IMR-90 (cell line): ENCODE data around the gene GCFC2. TPM values are rescaled to one million over a fixed set of nuclear protein-coding genes. Genes with fewer than 3 reads are reported as not detected.

Experiments
- ATAC-seq: fragments of 200-7000 bp; cut with Tn5 transposase; 2 replicates; pipeline ENCODE4 v1.9.1; 2020; ENCODE audit warnings: low read depth, mild to moderate bottlenecking, moderate library complexity
- BruUV-seq: library from RNA; stranded (reverse); fragments of 400-500 nt; replicated peaks from 2 replicates; lab custom pipeline; 2021; lab: Mats Ljungman, UMichigan
- CTCF ChIA-PET: fragments of 300-600 bp; formaldehyde crosslinking; extraction: SDS; loops from one replicate; lab custom pipeline; 2021; ENCODE audit warnings: antibody characterized with exemption; lab: Yijun Ruan, JAX
- POLR2A ChIA-PET: fragments of 300-600 bp; sonication (Branson Sonifier 250); formaldehyde crosslinking; loops from one replicate; lab custom pipeline; 2022; ENCODE audit warnings: antibody characterized with exemption; ENCODE audit not compliant: unreplicated experiment; lab: Charles Lee
- DNase-seq: peaks from one replicate; pipeline ENCODE4 v3.0.0; 2013
- H2AFZ ChIP-seq: replicated peaks from 2 replicates; pipeline ENCODE3; 2013; ENCODE audit warnings: low read length, mild to moderate bottlenecking; ENCODE audit not compliant: poor library complexity
- H2AK5ac ChIP-seq: 2 replicates; pipeline ENCODE4 v1.6.1; 2013; ENCODE audit warnings: low read depth, low read length, inconsistent platforms
- H2AK9ac ChIP-seq: replicated peaks from 2 replicates; pipeline ENCODE3; 2013; ENCODE audit warnings: mild to moderate bottlenecking, low read depth, low read length, moderate library complexity; ENCODE audit not compliant: poor library complexity
- H2BK120ac ChIP-seq: 2 replicates; pipeline ENCODE4 v1.6.1; 2013; ENCODE audit warnings: low read depth, low read length, inconsistent platforms
- H2BK15ac ChIP-seq: 3 replicates; pipeline ENCODE4 v1.6.1; 2013; ENCODE audit warnings: low read depth, low read length, inconsistent platforms
- H2BK20ac ChIP-seq: 2 replicates; pipeline ENCODE4 v1.6.1; 2013; ENCODE audit warnings: low read depth, mild to moderate bottlenecking, inconsistent platforms, low read length, moderate library complexity
- H2BK5ac ChIP-seq: 2 replicates; pipeline ENCODE4 v1.6.1; 2013; ENCODE audit warnings: mild to moderate bottlenecking, low read depth, low read length, inconsistent platforms; ENCODE audit not compliant: poor library complexity, severe bottlenecking
- H3K14ac ChIP-seq: replicated peaks from 2 replicates; pipeline ENCODE4 v1.6.1; 2013; ENCODE audit warnings: low read depth, low read length, inconsistent platforms
- H3K18ac ChIP-seq: 2 replicates; pipeline ENCODE4 v1.6.1; 2013; ENCODE audit warnings: low read depth, low read length, control low read depth
- H3K23ac ChIP-seq: 2 replicates; pipeline ENCODE4 v1.6.1; 2013; ENCODE audit warnings: low read depth, low read length, inconsistent platforms
- H3K27ac ChIP-seq: 2 replicates; pipeline ENCODE4 v1.5.1; 2013; ENCODE audit warnings: mild to moderate bottlenecking, control low read depth, low read length; ENCODE audit not compliant: insufficient read depth
- H3K27me3 ChIP-seq: 2 replicates; pipeline ENCODE4 v1.6.1; 2013; ENCODE audit warnings: low read length; ENCODE audit not compliant: control insufficient read depth, insufficient read depth
- H3K36me3 ChIP-seq: 2 replicates; pipeline ENCODE4 v1.6.1; 2013; ENCODE audit warnings: low read length, mixed read lengths; ENCODE audit not compliant: control insufficient read depth, insufficient read depth
- H3K4ac ChIP-seq: 2 replicates; pipeline ENCODE4 v1.6.1; 2013; ENCODE audit warnings: low read depth, low read length, inconsistent platforms
- H3K4me1 ChIP-seq: 2 replicates; pipeline ENCODE4 v1.6.1; 2013; ENCODE audit warnings: low read length, mixed read lengths; ENCODE audit not compliant: control insufficient read depth, insufficient read depth
- H3K4me2 ChIP-seq: 2 replicates; pipeline ENCODE4 v1.6.1; 2013; ENCODE audit warnings: low read depth, mild to moderate bottlenecking, control low read depth, low read length, moderate library complexity
- H3K4me3 ChIP-seq: 2 replicates; pipeline ENCODE4 v1.5.1; 2013; ENCODE audit warnings: low read depth, mild to moderate bottlenecking, control low read depth, low read length, moderate library complexity; ENCODE audit not compliant: insufficient read depth
- H3K56ac ChIP-seq: 2 replicates; pipeline ENCODE4 v1.6.1; 2013; ENCODE audit warnings: low read length, inconsistent platforms; ENCODE audit not compliant: insufficient read depth; ENCODE audit errors: extremely low read depth
- H3K79me1 ChIP-seq, 2 experiments: 2 replicates each; pipeline ENCODE4 v1.6.1; 2013; ENCODE audit warnings: low read length in 2 of 2, inconsistent platforms in 1 of 2, low read depth in 1 of 2
- H3K9ac ChIP-seq: 2 replicates; pipeline ENCODE4 v1.6.1; 2013; ENCODE audit warnings: low read depth, low read length, control low read depth
- H3K9me1 ChIP-seq: 2 replicates; pipeline ENCODE4 v1.6.1; 2013; ENCODE audit warnings: low read length, inconsistent platforms; ENCODE audit not compliant: insufficient read depth
- H3K9me3 ChIP-seq: 2 replicates; pipeline ENCODE4 v1.6.1; 2013; ENCODE audit warnings: low read length; ENCODE audit not compliant: control insufficient read depth, insufficient read depth
- H4K20me1 ChIP-seq: 2 replicates; pipeline ENCODE4 v1.6.1; 2013; ENCODE audit warnings: low read length, inconsistent platforms; ENCODE audit not compliant: insufficient read depth
- H4K5ac ChIP-seq: 2 replicates; pipeline ENCODE4 v1.6.1; 2013; ENCODE audit warnings: mild to moderate bottlenecking, low read depth, low read length, control low read depth
- H4K8ac ChIP-seq, 2 experiments: 2 replicates each; pipeline ENCODE4 v1.6.1; 2013; ENCODE audit warnings: low read depth in 2 of 2, low read length in 2 of 2, control low read depth in 1 of 2, inconsistent platforms in 1 of 2
- H4K91ac ChIP-seq: 2 replicates; pipeline ENCODE4 v1.6.1; 2013; ENCODE audit warnings: low read depth, low read length, inconsistent platforms; ENCODE audit not compliant: insufficient read depth
- BHLHE40 ChIP-seq: fragments of 150-350 bp; IDR thresholded peaks from 2 replicates; pipeline ENCODE4 v1.6.1; 2016; ENCODE audit warnings: mild to moderate bottlenecking, low read depth, low read length
- CEBPB ChIP-seq: IDR thresholded peaks from 2 replicates; pipeline ENCODE4 v1.6.1; 2012; ENCODE audit warnings: low read depth, low read length, improper control_type of control experiment
- CTCF ChIP-seq: conservative IDR thresholded peaks from 2 replicates; pipeline ENCODE4 v1.5.1; 2012; ENCODE audit warnings: mild to moderate bottlenecking, low read depth, low read length, improper control_type of control experiment
- ELK1 ChIP-seq: fragments of 150-350 bp; IDR thresholded peaks from 2 replicates; pipeline ENCODE4 v1.6.1; 2016; ENCODE audit warnings: low read depth, mild to moderate bottlenecking, low read length, moderate library complexity, borderline replicate concordance
- MAFK ChIP-seq: IDR thresholded peaks from 2 replicates; pipeline ENCODE4 v1.6.1; 2012; ENCODE audit warnings: low read depth, low read length, improper control_type of control experiment
- NFE2L2 ChIP-seq: fragments of 150-350 bp; IDR thresholded peaks from 2 replicates; pipeline ENCODE4 v1.6.1; 2016; ENCODE audit warnings: low read depth, mild to moderate bottlenecking, low read length
- POLR2A ChIP-seq: IDR thresholded peaks from 2 replicates; pipeline ENCODE4 v1.6.1; 2012; ENCODE audit warnings: mild to moderate bottlenecking, low read depth, low read length
- RCOR1 ChIP-seq: IDR thresholded peaks from 2 replicates; pipeline ENCODE4 v1.6.1; 2012; ENCODE audit warnings: mild to moderate bottlenecking, low read length, improper control_type of control experiment; ENCODE audit not compliant: insufficient replicate concordance
- RFX5 ChIP-seq: IDR thresholded peaks from 2 replicates; pipeline ENCODE4 v1.8.0; 2012; ENCODE audit warnings: low read depth, mild to moderate bottlenecking, low read length, moderate library complexity
- SMC3 ChIP-seq: fragments of 150-350 bp; IDR thresholded peaks from 2 replicates; pipeline ENCODE4 v1.6.1; 2016; ENCODE audit warnings: low read depth, mild to moderate bottlenecking, antibody characterized with exemption, low read length, moderate library complexity
- USF2 ChIP-seq: fragments of 150-350 bp; IDR thresholded peaks from 2 replicates; pipeline ENCODE4 v1.6.1; 2017; ENCODE audit warnings: mild to moderate bottlenecking, antibody characterized with exemption, low read length, low read depth
- WGBS, 2 experiments: methylation state at CpG; one replicate each; pipeline versions ENCODE4 v1.1.5 to v1.1.7; 2013; ENCODE audit warnings: missing lambda C conversion rate in 2 of 2; ENCODE audit not compliant: insufficient read length in 1 of 2; ENCODE audit errors: extremely low coverage in 2 of 2; 5-methylcytosine and 5-hydroxymethylcytosine counted together
- dilution Hi-C: fragments of 300-500 bp; cut with HindIII; formaldehyde crosslinking; loops from one replicate; pipeline ENCODE4 v1.14.3; 2018; ENCODE audit warnings: low sequenced_read_pairs; ENCODE audit not compliant: unreplicated experiment
- in situ Hi-C: fragments of 300-500 bp; cut with MboI; formaldehyde crosslinking; loops from 3 replicates; pipeline ENCODE4 v1.14.3; 2019; ENCODE audit warnings: low sequenced_read_pairs, inconsistent platforms, mixed read lengths
- intact Hi-C: fragments of 100-400 bp; cut with micrococcal nuclease; formaldehyde crosslinking; loops from 2 replicates; pipeline ENCODE4 v1.10.0; 2022
- polyA plus RNA-seq, 3 experiments: library from polyadenylated mRNA; depleted of rRNA; stranded (reverse); fragments of >200 nt; gene quantifications; 2 replicates each; pipeline ENCODE4 v1.2.3, GENCODE V29; 2012; ENCODE audit warnings: low replicate concordance in 1 of 3
- total RNA-seq: library from RNA; depleted of rRNA; stranded (reverse); fragments of >200 nt; gene quantifications from 2 replicates; pipeline ENCODE4 v1.2.3, GENCODE V29; 2012

GCFC2 gene
- total and polyA plus RNA-seq, 2 of the 4 experiments (the other 2 are of a cell fraction): 6.4 to 10.0 TPM

GRCh38 chr2:75645643-75646042 is 65.1 kb downstream of the GCFC2 start:
- BruUV-seq: no TSS peak
- dilution Hi-C loops: loop anchor here (25.0 kb wide), 1 partner anchor 183 kb away; no protein-coding TSS in a partner anchor
- H3K27ac ChIP-seq: no peak overlapping the region

More at GRCh38 chr2:75645643-75646042, 65.1 kb downstream of the GCFC2 start:
- H2AK9ac ChIP-seq: no peak overlapping the region
- peak overlapping the region; percentile 99 for H2AFZ ChIP-seq
- peak overlapping the region; percentile 87 for H4K5ac ChIP-seq
- no peaks in the 10 kb centered on the region for H3K4me1 ChIP-seq
- no peak overlapping the region for H2BK120ac ChIP-seq
- no peak overlapping the region for H2BK15ac ChIP-seq
- H2AK5ac ChIP-seq: no peak overlapping the region
- H3K4me3 ChIP-seq: no peak overlapping the region
- H3K14ac ChIP-seq: no peak overlapping the region
- peaks cover 4% of the 10 kb centered on the region for H3K36me3 ChIP-seq
- TF ChIP-seq CTCF (no peak), ELK1 (no peak), NFE2L2 (no peak), SMC3 (no peak), RCOR1 (no peak), CEBPB (no peak), RFX5 (no peak), BHLHE40 (no peak), POLR2A (no peak), USF2 (no peak), MAFK (no peak)
- no peak overlapping the region for H2BK5ac ChIP-seq
- no peak overlapping the region for H3K4me2 ChIP-seq
- no peak overlapping the region for H3K56ac ChIP-seq
- POLR2A ChIA-PET: no interaction called here
- H3K27me3 ChIP-seq: no peaks in the 10 kb centered on the region
- 100% methylated on average over 3 of the region's 10 CpGs; no CpG with 5 or more reads in 1 of the 2 experiments for WGBS, 2 experiments
- no peaks in the 10 kb centered on the region for H3K9me1 ChIP-seq
- DNase-seq: no peak
- no peaks in the 10 kb centered on the region for H3K9me3 ChIP-seq
- H3K9ac ChIP-seq: no peak overlapping the region
- H2BK20ac ChIP-seq: no peak overlapping the region
- no peak for ATAC-seq
- in situ Hi-C loops (no loop called here), intact Hi-C loops (loop anchor here (1.0 kb wide), 1 partner anchor 65 kb away; the partner anchor contains the start of gene GCFC2)
- peak overlapping the region; percentile 90 to 93; a peak in 3 of 4 replicates for H4K8ac ChIP-seq
- CTCF ChIA-PET: no interaction called here
- peaks cover 4 to 25% of the 10 kb centered on the region in 2 experiments for H3K79me1 ChIP-seq
- H4K20me1 ChIP-seq: no peaks in the 10 kb centered on the region
- H3K4ac ChIP-seq: no peak overlapping the region
- no peak overlapping the region for H3K23ac ChIP-seq
- H3K18ac ChIP-seq: no peak overlapping the region
- H4K91ac ChIP-seq: no peak overlapping the region
